ENCODE data around the gene ANTXR2.

DNA sequence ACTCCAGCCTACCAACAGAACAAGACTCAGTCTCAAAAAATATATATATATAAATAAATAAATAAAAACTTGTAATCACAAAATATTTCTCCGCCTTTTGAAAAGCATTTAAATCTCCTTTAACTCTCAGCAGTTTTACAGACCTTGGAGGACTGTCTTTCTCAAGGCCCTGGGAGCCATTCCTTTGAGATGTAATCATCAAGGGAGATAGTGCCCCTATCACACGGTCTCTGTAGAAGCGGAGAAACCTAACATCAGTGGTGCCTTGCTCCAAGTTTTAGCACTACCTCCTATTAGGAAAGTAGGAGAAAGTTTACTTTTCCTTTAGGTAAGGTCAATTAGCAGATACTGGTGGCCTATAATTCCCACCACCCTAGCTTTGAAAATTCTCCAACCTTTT, 58.5 kb downstream of the ANTXR2 start:
- TF ChIP-seq POLR2A (IDR thresholded peaks at IDR 0.05) (no peak), POLR2AphosphoS5 (IDR thresholded peaks at IDR 0.05; ENCODE audit: insufficient read depth in 1 of 2, low read depth in 1 of 2) (no peak)

Data from vagina (tissue), 2 donors.